ENCODE measurements around the gene HIVEP2.

DNA sequence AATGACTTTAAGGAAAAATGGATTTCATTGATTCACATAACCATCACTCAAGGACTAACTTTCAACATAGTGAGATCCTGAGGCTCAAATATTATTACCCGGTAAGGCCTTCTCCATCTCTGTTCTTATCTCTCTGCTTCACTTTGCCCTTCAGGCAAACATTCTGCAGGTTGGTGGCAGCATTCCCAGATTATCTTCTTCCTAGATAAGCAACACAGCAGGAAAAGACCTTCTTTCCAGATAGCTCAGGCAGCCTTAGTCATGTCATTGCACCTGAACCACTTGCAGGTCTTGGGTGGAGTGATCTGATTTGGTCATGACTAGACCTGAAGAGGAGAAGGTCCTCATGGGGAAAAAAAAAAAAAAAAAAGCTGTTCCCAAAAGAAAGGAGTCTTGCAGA is 5.3 kb upstream of the HIVEP2 start:
- TF ChIP-seq, protein P1, sequence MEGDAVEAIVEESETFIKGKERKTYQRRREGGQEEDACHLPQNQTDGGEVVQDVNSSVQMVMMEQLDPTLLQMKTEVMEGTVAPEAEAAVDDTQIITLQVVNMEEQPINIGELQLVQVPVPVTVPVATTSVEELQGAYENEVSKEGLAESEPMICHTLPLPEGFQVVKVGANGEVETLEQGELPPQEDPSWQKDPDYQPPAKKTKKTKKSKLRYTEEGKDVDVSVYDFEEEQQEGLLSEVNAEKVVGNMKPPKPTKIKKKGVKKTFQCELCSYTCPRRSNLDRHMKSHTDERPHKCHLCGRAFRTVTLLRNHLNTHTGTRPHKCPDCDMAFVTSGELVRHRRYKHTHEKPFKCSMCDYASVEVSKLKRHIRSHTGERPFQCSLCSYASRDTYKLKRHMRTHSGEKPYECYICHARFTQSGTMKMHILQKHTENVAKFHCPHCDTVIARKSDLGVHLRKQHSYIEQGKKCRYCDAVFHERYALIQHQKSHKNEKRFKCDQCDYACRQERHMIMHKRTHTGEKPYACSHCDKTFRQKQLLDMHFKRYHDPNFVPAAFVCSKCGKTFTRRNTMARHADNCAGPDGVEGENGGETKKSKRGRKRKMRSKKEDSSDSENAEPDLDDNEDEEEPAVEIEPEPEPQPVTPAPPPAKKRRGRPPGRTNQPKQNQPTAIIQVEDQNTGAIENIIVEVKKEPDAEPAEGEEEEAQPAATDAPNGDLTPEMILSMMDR (conservative IDR thresholded peaks at IDR 0.05; ENCODE audit: low read depth, low read length): no peak
- TF ChIP-seq EZH2 (IDR thresholded peaks at IDR 0.05; ENCODE audit: borderline replicate concordance, low read depth, low read length, poor library complexity, severe bottlenecking): no peak

All from A673 (cell line).